K562 (cell line): ENCODE results near the gene HGS. TPM values are rescaled to one million over a fixed set of nuclear protein-coding genes. Genes with fewer than 3 reads are reported as not detected.
A peak's percentile ranks its signal among the peaks of the same experiment; 100 is the strongest.

Experiments
- BHLHE40 ChIP-seq: IDR thresholded peaks from 2 replicates; pipeline ENCODE4 v1.6.1; 2011; ENCODE audit warnings: low read length, improper control_type of control experiment
- FOXJ2 ChIP-seq: fragments of 200-800 bp; sonication (Bioruptor generic); IDR thresholded peaks from 2 replicates; pipeline ENCODE4 v1.6.1; 2016; ENCODE audit warnings: missing genetic modification characterization, missing compliant biosample characterization
- FOXM1 ChIP-seq, 2 experiments: fragments of 450-650 bp in 1 of 2; sonication (generic) in 1 of 2; formaldehyde crosslinking in 1 of 2; IDR thresholded peaks; 2 replicates each; pipeline versions ENCODE4 v1.6.1 to v1.9.0; 2017 to 2022; ENCODE audit warnings: low read depth in 2 of 2, mild to moderate bottlenecking in 2 of 2, missing genetic modification reagents in 1 of 2, moderate library complexity in 1 of 2
- HNRNPL ChIP-seq: fragments of 200-400 bp; formaldehyde crosslinking; IDR thresholded peaks from 2 replicates; pipeline ENCODE4 v1.6.1; 2017; ENCODE audit warnings: low read depth, mild to moderate bottlenecking, low read length
- HOXB6 ChIP-seq: fragments of 250-450 bp; sonication (Bioruptor Pico); IDR thresholded peaks from 2 replicates; pipeline ENCODE4 v1.5.1; 2022; ENCODE audit warnings: mild to moderate bottlenecking, borderline replicate concordance
- MCM3 ChIP-seq: fragments of 450-650 bp; IDR thresholded peaks from 2 replicates; pipeline ENCODE4 v1.6.1; 2016
- MEF2A ChIP-seq: IDR thresholded peaks from 2 replicates; pipeline ENCODE4 v1.6.1; 2011; ENCODE audit warnings: low read depth, mild to moderate bottlenecking, low read length, moderate library complexity; ENCODE audit not compliant: control insufficient read depth
- MYNN ChIP-seq, 2 experiments: sonication (generic); formaldehyde crosslinking in 1 of 2; IDR thresholded peaks; 2 replicates each; pipeline versions ENCODE4 v1.5.0 to v1.6.1; 2016 to 2020; ENCODE audit warnings: antibody characterized with exemption in 1 of 2, missing genetic modification reagents in 1 of 2
- NR3C1 ChIP-seq: sonication (generic); formaldehyde crosslinking; IDR thresholded peaks from 2 replicates; pipeline ENCODE4 v1.8.1; 2022; ENCODE audit warnings: missing genetic modification reagents
- ZNF232 ChIP-seq: sonication (generic); formaldehyde crosslinking; IDR thresholded peaks from 2 replicates; pipeline ENCODE4 v1.8.0; 2022; ENCODE audit warnings: mild to moderate bottlenecking, missing genetic modification reagents
- ZNF253 ChIP-seq: fragments of 250-450 bp; sonication (Bioruptor Pico); conservative IDR thresholded peaks from 2 replicates; pipeline ENCODE4 v1.6.1; 2021; ENCODE audit warnings: mild to moderate bottlenecking
- ZNF395 ChIP-seq: fragments of 200-800 bp; sonication (Bioruptor generic); IDR thresholded peaks from 2 replicates; pipeline ENCODE4 v1.6.1; 2017; ENCODE audit warnings: missing genetic modification characterization, missing compliant biosample characterization
- ZNF589 ChIP-seq: fragments of 200-800 bp; sonication (Bioruptor generic); IDR thresholded peaks from 2 replicates; pipeline ENCODE4 v1.6.1; 2016; ENCODE audit warnings: low read depth, missing genetic modification characterization, missing compliant biosample characterization
- ZNF76 ChIP-seq: fragments of 250-450 bp; sonication (Bioruptor Pico); IDR thresholded peaks from 2 replicates; pipeline ENCODE4 v1.4.0; 2020; ENCODE audit warnings: mild to moderate bottlenecking, moderate library complexity, borderline replicate concordance
- polyA plus RNA-seq, 8 experiments: library from polyadenylated mRNA; depleted of rRNA in 4 of 8; stranded (reverse) in 5 of 8; unstranded in 3 of 8; fragments of >200 nt; fragmentation: Nextera tagmentation in 2 of 8; fragmentation: Illumina TruSeq in 1 of 8; extraction: Ambion mirVana in 2 of 8; extraction: Trizol in 1 of 8; gene quantifications; 2 replicates each; pipeline versions ENCODE4 v1.2.1 to v1.2.3, GENCODE V29; 2011 to 2014; ENCODE audit warnings: inconsistent platforms in 1 of 8, missing spikeins in 1 of 8
- total RNA-seq, 7 experiments: library from RNA; depleted of rRNA in 6 of 7; stranded (reverse); fragments of >200 nt in 6 of 7; fragmentation: Illumina TruSeq in 2 of 7; extraction: Trizol in 2 of 7; gene quantifications; 2 replicates each; pipeline versions ENCODE4 v1.2.1 to v1.2.3, GENCODE V29; 2011 to 2021; ENCODE audit warnings: low replicate concordance in 1 of 7
- TF ChIP-seq, protein P1 (sequence below): fragments of 200-800 bp; sonication (Bioruptor generic); IDR thresholded peaks from 2 replicates; pipeline ENCODE4 v1.6.1; 2017; ENCODE audit warnings: missing genetic modification characterization, missing compliant biosample characterization
- TF ChIP-seq, protein P2 (sequence below): fragments of 450-650 bp; IDR thresholded peaks from 2 replicates; pipeline ENCODE4 v1.6.1; 2016; ENCODE audit warnings: low read depth

The HGS gene
- total and polyA plus RNA-seq, 9 of the 15 experiments (the other 6 are each of a cell fraction or from before 2014, with no cell fraction given): 3.9 to 176 (median 77.1) TPM

- TF ChIP-seq MYNN (IDR thresholded peaks at IDR 0.05) (no peak), MYNN (CRISPR knock-in tag; IDR thresholded peaks at IDR 0.05) (no peak), MEF2A (no peak), FOXM1 (IDR thresholded peaks at IDR 0.05; ENCODE audit: low read depth) (no peak; the same call in 1 of the 2 replicates), FOXM1 (CRISPR knock-in tag; IDR thresholded peaks at IDR 0.05; ENCODE audit: low read depth) (no peak), NR3C1 (CRISPR knock-in tag) (no peak; the same call in 1 of the 2 replicates), ZNF589 (CRISPR knock-in tag) (no peak), ZNF253 (CRISPR knock-in tag) (no peak), ZNF395 (no peak), FOXJ2 (tag) (no peak), BHLHE40 (no peak), ZNF76 (CRISPR knock-in tag) (no peak), ZNF232 (CRISPR knock-in tag) (no peak), MCM3 (no peak), HOXB6 (CRISPR knock-in tag) (no peak), HNRNPL (no peak)
- TF ChIP-seq, protein P1, sequence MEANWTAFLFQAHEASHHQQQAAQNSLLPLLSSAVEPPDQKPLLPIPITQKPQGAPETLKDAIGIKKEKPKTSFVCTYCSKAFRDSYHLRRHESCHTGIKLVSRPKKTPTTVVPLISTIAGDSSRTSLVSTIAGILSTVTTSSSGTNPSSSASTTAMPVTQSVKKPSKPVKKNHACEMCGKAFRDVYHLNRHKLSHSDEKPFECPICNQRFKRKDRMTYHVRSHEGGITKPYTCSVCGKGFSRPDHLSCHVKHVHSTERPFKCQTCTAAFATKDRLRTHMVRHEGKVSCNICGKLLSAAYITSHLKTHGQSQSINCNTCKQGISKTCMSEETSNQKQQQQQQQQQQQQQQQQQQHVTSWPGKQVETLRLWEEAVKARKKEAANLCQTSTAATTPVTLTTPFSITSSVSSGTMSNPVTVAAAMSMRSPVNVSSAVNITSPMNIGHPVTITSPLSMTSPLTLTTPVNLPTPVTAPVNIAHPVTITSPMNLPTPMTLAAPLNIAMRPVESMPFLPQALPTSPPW: peak; percentile 98
- TF ChIP-seq, protein P2, sequence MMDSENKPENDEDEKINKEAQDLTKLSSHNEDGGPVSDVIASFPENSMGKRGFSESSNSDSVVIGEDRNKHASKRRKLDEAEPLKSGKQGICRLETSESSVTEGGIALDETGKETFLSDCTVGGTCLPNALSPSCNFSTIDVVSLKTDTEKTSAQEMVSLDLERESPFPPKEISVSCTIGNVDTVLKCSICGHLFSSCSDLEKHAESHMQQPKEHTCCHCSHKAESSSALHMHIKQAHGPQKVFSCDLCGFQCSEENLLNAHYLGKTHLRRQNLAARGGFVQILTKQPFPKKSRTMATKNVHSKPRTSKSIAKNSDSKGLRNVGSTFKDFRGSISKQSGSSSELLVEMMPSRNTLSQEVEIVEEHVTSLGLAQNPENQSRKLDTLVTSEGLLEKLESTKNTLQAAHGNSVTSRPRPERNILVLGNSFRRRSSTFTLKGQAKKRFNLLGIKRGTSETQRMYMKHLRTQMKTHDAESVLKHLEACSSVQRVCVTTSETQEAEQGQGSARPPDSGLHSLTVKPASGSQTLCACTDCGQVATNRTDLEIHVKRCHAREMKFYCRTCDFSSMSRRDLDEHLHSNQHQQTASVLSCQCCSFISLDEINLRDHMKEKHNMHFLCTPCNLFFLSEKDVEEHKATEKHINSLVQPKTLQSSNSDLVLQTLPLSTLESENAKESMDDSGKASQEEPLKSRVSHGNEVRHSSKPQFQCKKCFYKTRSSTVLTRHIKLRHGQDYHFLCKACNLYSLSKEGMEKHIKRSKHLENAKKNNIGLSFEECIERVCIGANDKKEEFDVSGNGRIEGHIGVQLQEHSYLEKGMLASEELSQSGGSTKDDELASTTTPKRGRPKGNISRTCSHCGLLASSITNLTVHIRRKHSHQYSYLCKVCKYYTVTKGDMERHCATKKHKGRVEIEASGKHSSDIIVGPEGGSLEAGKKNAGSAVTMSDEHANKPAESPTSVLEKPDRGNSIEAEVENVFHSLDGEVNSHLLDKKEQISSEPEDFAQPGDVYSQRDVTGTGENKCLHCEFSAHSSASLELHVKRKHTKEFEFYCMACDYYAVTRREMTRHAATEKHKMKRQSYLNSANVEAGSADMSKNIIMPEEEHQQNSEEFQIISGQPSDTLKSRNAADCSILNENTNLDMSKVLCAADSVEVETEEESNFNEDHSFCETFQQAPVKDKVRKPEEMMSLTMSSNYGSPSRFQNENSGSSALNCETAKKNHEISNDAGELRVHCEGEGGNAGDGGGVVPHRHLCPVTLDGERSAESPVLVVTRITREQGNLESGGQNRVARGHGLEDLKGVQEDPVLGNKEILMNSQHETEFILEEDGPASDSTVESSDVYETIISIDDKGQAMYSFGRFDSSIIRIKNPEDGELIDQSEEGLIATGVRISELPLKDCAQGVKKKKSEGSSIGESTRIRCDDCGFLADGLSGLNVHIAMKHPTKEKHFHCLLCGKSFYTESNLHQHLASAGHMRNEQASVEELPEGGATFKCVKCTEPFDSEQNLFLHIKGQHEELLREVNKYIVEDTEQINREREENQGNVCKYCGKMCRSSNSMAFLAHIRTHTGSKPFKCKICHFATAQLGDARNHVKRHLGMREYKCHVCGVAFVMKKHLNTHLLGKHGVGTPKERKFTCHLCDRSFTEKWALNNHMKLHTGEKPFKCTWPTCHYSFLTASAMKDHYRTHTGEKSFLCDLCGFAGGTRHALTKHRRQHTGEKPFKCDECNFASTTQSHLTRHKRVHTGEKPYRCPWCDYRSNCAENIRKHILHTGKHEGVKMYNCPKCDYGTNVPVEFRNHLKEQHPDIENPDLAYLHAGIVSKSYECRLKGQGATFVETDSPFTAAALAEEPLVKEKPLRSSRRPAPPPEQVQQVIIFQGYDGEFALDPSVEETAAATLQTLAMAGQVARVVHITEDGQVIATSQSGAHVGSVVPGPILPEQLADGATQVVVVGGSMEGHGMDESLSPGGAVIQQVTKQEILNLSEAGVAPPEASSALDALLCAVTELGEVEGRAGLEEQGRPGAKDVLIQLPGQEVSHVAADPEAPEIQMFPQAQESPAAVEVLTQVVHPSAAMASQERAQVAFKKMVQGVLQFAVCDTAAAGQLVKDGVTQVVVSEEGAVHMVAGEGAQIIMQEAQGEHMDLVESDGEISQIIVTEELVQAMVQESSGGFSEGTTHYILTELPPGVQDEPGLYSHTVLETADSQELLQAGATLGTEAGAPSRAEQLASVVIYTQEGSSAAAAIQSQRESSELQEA: peak; percentile 99
Measured at GRCh38 chr17:81683584-81684441, at the start of gene HGS, which contains the start of gene ARL16 (continued).
